GM12891 (cell line): Measurements from ENCODE around the gene STK32B.

Source experiments
- PAX5 ChIP-seq: IDR thresholded peaks from 2 replicates; pipeline ENCODE4 v1.6.1; 2011; ENCODE audit warnings: low read length, moderate library complexity, mild to moderate bottlenecking; ENCODE audit not compliant: insufficient read depth, severe bottlenecking
- POLR2A ChIP-seq: IDR thresholded peaks from 2 replicates; pipeline ENCODE4 v1.6.1; 2011; ENCODE audit warnings: low read depth, low read length, control low read depth
- POLR2AphosphoS5 ChIP-seq: IDR thresholded peaks from 2 replicates; pipeline ENCODE4 v1.6.1; 2011; ENCODE audit warnings: low read depth, low read length, control low read depth
- POU2F2 ChIP-seq: IDR thresholded peaks from 2 replicates; pipeline ENCODE4 v1.6.1; 2011; ENCODE audit warnings: low read depth, mild to moderate bottlenecking, control low read depth, low read length, moderate library complexity
- SPI1 ChIP-seq: IDR thresholded peaks from 2 replicates; pipeline ENCODE4 v1.6.1; 2011; ENCODE audit warnings: low read depth, low read length, control low read depth
- TAF1 ChIP-seq: IDR thresholded peaks from 2 replicates; pipeline ENCODE4 v1.6.1; 2011; ENCODE audit warnings: low read depth, low read length, control low read depth

DNA sequence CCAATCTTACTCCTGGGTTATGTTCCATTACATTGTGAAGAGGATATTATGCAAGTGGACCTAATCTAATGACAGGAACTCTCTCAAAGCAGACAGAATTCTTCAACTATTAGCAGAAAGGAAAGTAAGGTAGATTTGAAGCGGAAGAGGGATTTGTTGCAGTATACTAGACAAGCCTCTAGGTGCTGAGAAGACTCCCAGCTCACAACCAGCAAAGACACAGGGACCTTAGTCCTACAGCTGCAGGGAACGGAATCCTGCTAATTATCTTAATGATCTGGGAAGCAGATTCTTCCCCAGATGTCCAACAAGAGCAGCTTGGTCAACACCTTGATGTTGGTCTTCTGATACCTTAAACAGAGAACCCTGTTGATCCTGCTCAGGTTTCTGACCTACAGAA, 73.6 kb downstream of the STK32B start:
- TF ChIP-seq TAF1: no peak
- TF ChIP-seq POLR2AphosphoS5: no peak
- no peak for TF ChIP-seq POLR2A
- no peak for TF ChIP-seq POU2F2
- TF ChIP-seq SPI1: no peak
- TF ChIP-seq PAX5: no peak
